ENCODE measurements around the gene UBE2S.
"Not testable (repeated sequence)": the region's sequence is repeated elsewhere in the genome, so short reads cannot be mapped to it uniquely, and the experiment has no call there.

UBE2S gene

GRCh38 chr19:55419624-55420236, 12.1 kb upstream of the UBE2S start:
- H3K56ac ChIP-seq (ENCODE audit: low read length), result no peak overlapping the region
- H3K4ac ChIP-seq (ENCODE audit: low read depth, low read length), result no peak overlapping the region
- no peak overlapping the region for H2BK5ac ChIP-seq (ENCODE audit: low read length)
- no peak overlapping the region for H3K4me3 ChIP-seq (ENCODE audit: low read length)
- no peak overlapping the region for H2BK15ac ChIP-seq (replicated peaks; ENCODE audit: low read depth)
- H3K27me3 ChIP-seq (ENCODE audit: insufficient read depth, low read length, poor library complexity), result no peaks in the 10 kb centered on the region
- no peak overlapping the region for H2BK120ac ChIP-seq (ENCODE audit: low read depth, low read length)
- H3K79me1 ChIP-seq (ENCODE audit: low read length), result no peaks in the 10 kb centered on the region
- H3K9ac ChIP-seq (ENCODE audit: low read length), result no peak overlapping the region
- H4K5ac ChIP-seq (ENCODE audit: low read length), result no peak overlapping the region
- H2AK5ac ChIP-seq (ENCODE audit: low read length), result no peak overlapping the region
- DNase-seq, result no peak
- H3K36me3 ChIP-seq (ENCODE audit: control insufficient read depth, insufficient read depth, low read length), result no peaks in the 10 kb centered on the region
- H3K79me2 ChIP-seq (ENCODE audit: control insufficient read depth, insufficient read depth, low read length), result no peaks in the 10 kb centered on the region
- H3K18ac ChIP-seq (ENCODE audit: low read length), result no peak overlapping the region
- no peak overlapping the region for H3K4me2 ChIP-seq (ENCODE audit: low read length)
- no peak overlapping the region for H3K27ac ChIP-seq (ENCODE audit: low read depth, low read length)
- no CpG with 5 or more reads among the region's 5 CpGs for WGBS (ENCODE audit: extremely low coverage, insufficient coverage, low lambda C conversion rate)
- no peak overlapping the region for H4K8ac ChIP-seq (ENCODE audit: low read depth, low read length)
- no peak overlapping the region for H3K23ac ChIP-seq (ENCODE audit: low read length)
- no peaks in the 10 kb centered on the region for H3K4me1 ChIP-seq (ENCODE audit: control insufficient read depth, low read depth, low read length)

GRCh38 chr19:55419103-55419502, 11.5 kb upstream of the UBE2S start:
- no peak overlapping the region for H3K4me3 ChIP-seq (ENCODE audit: low read length)
- H3K79me2 ChIP-seq (ENCODE audit: control insufficient read depth, insufficient read depth, low read length), result no peaks in the 10 kb centered on the region
- H3K9ac ChIP-seq (ENCODE audit: low read length), result no peak overlapping the region
- no peaks in the 10 kb centered on the region for H3K27me3 ChIP-seq (ENCODE audit: insufficient read depth, low read length, poor library complexity)
- no peak overlapping the region for H4K5ac ChIP-seq (ENCODE audit: low read length)
- no peak overlapping the region for H3K18ac ChIP-seq (ENCODE audit: low read length)
- no peak overlapping the region for H4K8ac ChIP-seq (ENCODE audit: low read depth, low read length)
- H3K27ac ChIP-seq (ENCODE audit: low read depth, low read length), result no peak overlapping the region
- no peak overlapping the region for H2BK120ac ChIP-seq (ENCODE audit: low read depth, low read length)
- H3K23ac ChIP-seq (ENCODE audit: low read length), result no peak overlapping the region
- H3K56ac ChIP-seq (ENCODE audit: low read length), result no peak overlapping the region
- H2AK5ac ChIP-seq (ENCODE audit: low read length), result no peak overlapping the region
- no peaks in the 10 kb centered on the region for H3K79me1 ChIP-seq (ENCODE audit: low read length)
- no peak overlapping the region for H2BK5ac ChIP-seq (ENCODE audit: low read length)
- no peak overlapping the region for H2BK15ac ChIP-seq (replicated peaks; ENCODE audit: low read depth)
- no peaks in the 10 kb centered on the region for H3K4me1 ChIP-seq (ENCODE audit: control insufficient read depth, low read depth, low read length)
- no peaks in the 10 kb centered on the region for H3K36me3 ChIP-seq (ENCODE audit: control insufficient read depth, insufficient read depth, low read length)
- no CpG with 5 or more reads among the region's 5 CpGs for WGBS (ENCODE audit: extremely low coverage, insufficient coverage, low lambda C conversion rate)
- no peak overlapping the region for H3K4me2 ChIP-seq (ENCODE audit: low read length)
- no peak overlapping the region for H3K4ac ChIP-seq (ENCODE audit: low read depth, low read length)
- DNase-seq, result no peak

GRCh38 chr19:55418185-55418584, 10.6 kb upstream of the UBE2S start:
- no peak overlapping the region for H3K18ac ChIP-seq (ENCODE audit: low read length)
- WGBS (ENCODE audit: extremely low coverage, insufficient coverage, low lambda C conversion rate), result no CpG with 5 or more reads among the region's 7 CpGs
- H2BK5ac ChIP-seq (ENCODE audit: low read length), result no peak overlapping the region

GRCh38 chr19:55410168-55410567, 2.6 kb upstream of the UBE2S start:
- H3K79me2 ChIP-seq (ENCODE audit: control insufficient read depth, insufficient read depth, low read length), result peaks cover 21% of the 10 kb centered on the region
- peaks cover 8% of the 10 kb centered on the region for H3K36me3 ChIP-seq (ENCODE audit: control insufficient read depth, insufficient read depth, low read length)
- no peak for DNase-seq
- H3K27me3 ChIP-seq (ENCODE audit: insufficient read depth, low read length, poor library complexity), result no peaks in the 10 kb centered on the region
- H3K23ac ChIP-seq (ENCODE audit: low read length), result no peak overlapping the region
- no CpG with 5 or more reads among the region's 2 CpGs for WGBS (ENCODE audit: extremely low coverage, insufficient coverage, low lambda C conversion rate)
- H3K79me1 ChIP-seq (ENCODE audit: low read length), result peaks cover 12% of the 10 kb centered on the region
- no peak overlapping the region for H3K9ac ChIP-seq (ENCODE audit: low read length)
- H3K4me2 ChIP-seq (ENCODE audit: low read length), result no peak overlapping the region
- H2BK5ac ChIP-seq (ENCODE audit: low read length), result no peak overlapping the region
- no peak overlapping the region for H3K56ac ChIP-seq (ENCODE audit: low read length)
- no peak overlapping the region for H2BK120ac ChIP-seq (ENCODE audit: low read depth, low read length)
- H3K4ac ChIP-seq (ENCODE audit: low read depth, low read length), result no peak overlapping the region
- H3K4me3 ChIP-seq (ENCODE audit: low read length), result no peak overlapping the region
- H3K4me1 ChIP-seq (ENCODE audit: control insufficient read depth, low read depth, low read length), result peaks cover 10% of the 10 kb centered on the region
- H3K18ac ChIP-seq (ENCODE audit: low read length), result no peak overlapping the region
- H4K8ac ChIP-seq (ENCODE audit: low read depth, low read length), result no peak overlapping the region
- no peak overlapping the region for H3K27ac ChIP-seq (ENCODE audit: low read depth, low read length)
- H2BK15ac ChIP-seq (replicated peaks; ENCODE audit: low read depth), result no peak overlapping the region
- H4K5ac ChIP-seq (ENCODE audit: low read length), result no peak overlapping the region
- no peak overlapping the region for H2AK5ac ChIP-seq (ENCODE audit: low read length)

More at GRCh38 chr19:55418185-55418584, 10.6 kb upstream of the UBE2S start:
- DNase-seq, result peak; percentile 82
- Histone ChIP-seq H4K5ac (ENCODE audit: low read length) (no peak overlapping the region), H3K4me2 (ENCODE audit: low read length) (no peak overlapping the region), H3K56ac (ENCODE audit: low read length) (peak overlapping the region; percentile 44), H2BK15ac (replicated peaks; ENCODE audit: low read depth) (no peak overlapping the region), H3K27me3 (ENCODE audit: insufficient read depth, low read length, poor library complexity) (no peaks in the 10 kb centered on the region), H3K9ac (ENCODE audit: low read length) (no peak overlapping the region), H3K27ac (ENCODE audit: low read depth, low read length) (no peak overlapping the region), H3K4me3 (ENCODE audit: low read length) (no peak overlapping the region), H3K4ac (ENCODE audit: low read depth, low read length) (no peak overlapping the region), H4K8ac (ENCODE audit: low read depth, low read length) (no peak overlapping the region), H3K79me1 (ENCODE audit: low read length) (no peaks in the 10 kb centered on the region), H3K4me1 (ENCODE audit: control insufficient read depth, low read depth, low read length) (no peaks in the 10 kb centered on the region), H2BK120ac (ENCODE audit: low read depth, low read length) (no peak overlapping the region), H3K23ac (ENCODE audit: low read length) (no peak overlapping the region), H3K36me3 (ENCODE audit: control insufficient read depth, insufficient read depth, low read length) (no peaks in the 10 kb centered on the region), H2AK5ac (ENCODE audit: low read length) (no peak overlapping the region), H3K79me2 (ENCODE audit: control insufficient read depth, insufficient read depth, low read length) (no peaks in the 10 kb centered on the region)

DNA sequence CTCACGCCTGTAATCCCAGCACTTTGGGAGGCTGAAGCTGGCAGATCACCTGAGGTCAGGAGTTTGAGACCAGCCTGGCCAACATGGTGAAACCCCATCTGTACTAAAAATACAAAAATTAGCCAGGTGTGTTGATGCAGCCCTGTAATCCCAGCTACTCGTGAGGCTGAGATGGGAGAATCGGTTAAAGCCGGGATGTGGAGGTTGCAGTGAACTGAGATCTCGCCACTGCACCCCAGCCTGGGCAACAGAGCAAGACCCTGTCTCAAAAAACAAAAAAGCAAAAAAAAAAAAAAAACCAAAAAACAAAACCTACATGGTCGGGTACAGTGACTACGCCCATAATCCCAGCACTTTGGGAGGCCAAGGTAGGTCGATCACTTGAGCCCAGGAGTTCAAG, 1.6 kb upstream of the UBE2S start:
- H3K23ac ChIP-seq (ENCODE audit: low read length); H3K27me3 ChIP-seq (ENCODE audit: insufficient read depth, low read length, poor library complexity); H2AK5ac ChIP-seq (ENCODE audit: low read length); H3K4ac ChIP-seq (ENCODE audit: low read depth, low read length); H2BK15ac ChIP-seq (replicated peaks; ENCODE audit: low read depth); H2BK5ac ChIP-seq (ENCODE audit: low read length); H3K27ac ChIP-seq (ENCODE audit: low read depth, low read length); H4K8ac ChIP-seq (ENCODE audit: low read depth, low read length); H3K18ac ChIP-seq (ENCODE audit: low read length); H3K36me3 ChIP-seq (ENCODE audit: control insufficient read depth, insufficient read depth, low read length); H3K4me2 ChIP-seq (ENCODE audit: low read length); DNase-seq; H3K4me3 ChIP-seq (ENCODE audit: low read length); H3K9ac ChIP-seq (ENCODE audit: low read length); H3K56ac ChIP-seq (ENCODE audit: low read length); H2BK120ac ChIP-seq (ENCODE audit: low read depth, low read length); H4K5ac ChIP-seq (ENCODE audit: low read length): not testable (repeated sequence)
- Histone ChIP-seq H3K79me1 (ENCODE audit: low read length) (peaks cover 13% of the 10 kb centered on the region), H3K4me1 (ENCODE audit: control insufficient read depth, low read depth, low read length) (peaks cover 10% of the 10 kb centered on the region), H3K79me2 (ENCODE audit: control insufficient read depth, insufficient read depth, low read length) (peaks cover 24% of the 10 kb centered on the region)
- no CpG with 5 or more reads among the region's 8 CpGs for WGBS (ENCODE audit: extremely low coverage, insufficient coverage, low lambda C conversion rate)

GRCh38 chr19:55408533-55408872, 915 bp upstream of the UBE2S start:
- peak overlapping the region; percentile 84 for H4K5ac ChIP-seq (ENCODE audit: low read length)
- peak overlapping the region; percentile 48 for H3K9ac ChIP-seq (ENCODE audit: low read length)
- no peaks in the 10 kb centered on the region for H3K27me3 ChIP-seq (ENCODE audit: insufficient read depth, low read length, poor library complexity)
- H3K79me2 ChIP-seq (ENCODE audit: control insufficient read depth, insufficient read depth, low read length), result peaks cover 27% of the 10 kb centered on the region
- peak overlapping the region; percentile 80 for H3K56ac ChIP-seq (ENCODE audit: low read length)
- peaks cover 13% of the 10 kb centered on the region for H3K79me1 ChIP-seq (ENCODE audit: low read length)
- peak overlapping the region; percentile 9 for H3K4me2 ChIP-seq (ENCODE audit: low read length)
- H3K27ac ChIP-seq (ENCODE audit: low read depth, low read length), result peak overlapping the region; percentile 76
- no peak overlapping the region for H3K23ac ChIP-seq (ENCODE audit: low read length)
- no peak overlapping the region for H2BK120ac ChIP-seq (ENCODE audit: low read depth, low read length)
- no CpG with 5 or more reads among the region's 9 CpGs for whole genome bisulfite sequencing (ENCODE audit: extremely low coverage, insufficient coverage, low lambda C conversion rate)
- peak overlapping the region; percentile 24 for H3K18ac ChIP-seq (ENCODE audit: low read length)
- peaks cover 10% of the 10 kb centered on the region for H3K4me1 ChIP-seq (ENCODE audit: control insufficient read depth, low read depth, low read length)
- H2AK5ac ChIP-seq (ENCODE audit: low read length), result peak overlapping the region; percentile 5
- peak overlapping the region; percentile 75 for H3K4ac ChIP-seq (ENCODE audit: low read depth, low read length)
- H3K4me3 ChIP-seq (ENCODE audit: low read length), result no peak overlapping the region
- peak overlapping the region; percentile 2 for H2BK5ac ChIP-seq (ENCODE audit: low read length)
- H3K36me3 ChIP-seq (ENCODE audit: control insufficient read depth, insufficient read depth, low read length), result peaks cover 9% of the 10 kb centered on the region
- no peak overlapping the region for H4K8ac ChIP-seq (ENCODE audit: low read depth, low read length)
- no peak for DNase-seq
- H2BK15ac ChIP-seq (replicated peaks; ENCODE audit: low read depth), result no peak overlapping the region
